Gastroesophageal sphincter (tissue), 4 donors: ENCODE data around the gene KRTAP12-3. TPM values are rescaled to one million over a fixed set of nuclear protein-coding genes. Genes with fewer than 3 reads are reported as not detected.
"Not testable (repeated sequence)": the region's sequence is repeated elsewhere in the genome, so short reads cannot be mapped to it uniquely, and the experiment has no call there.

Experiments used
- ATAC-seq: fragments of 150-250 bp; one replicate; pipeline ENCODE4 v1.9.1; 2016; ENCODE audit warnings: mild to moderate bottlenecking, moderate library complexity
- H3K27ac ChIP-seq, 4 donors: fragments of 200-600 bp; sonication (generic) in 3 of 4; 1 replicate in 3 of 4; 2 replicates in 1 of 4; pipeline ENCODE4 v1.5.1; 2016 to 2019
- H3K27me3 ChIP-seq: fragments of 200-600 bp; sonication (generic); one replicate; pipeline ENCODE4 v1.5.1; 2019
- H3K36me3 ChIP-seq, 2 donors: fragments of 200-600 bp; sonication (generic); one replicate each; pipeline ENCODE4 v1.5.1; 2019; ENCODE audit warnings: control low read depth in 1 of 2
- H3K4me1 ChIP-seq, 3 donors: fragments of 200-600 bp; sonication (generic); 1 replicate in 2 of 3; 2 replicates in 1 of 3; pipeline ENCODE4 v1.5.1; 2016 to 2019; ENCODE audit warnings: control low read depth in 2 of 3
- H3K4me3 ChIP-seq, 2 donors: fragments of 200-600 bp; sonication (generic); one replicate each; pipeline ENCODE4 v1.5.1; 2019; ENCODE audit warnings: mild to moderate bottlenecking in 1 of 2, moderate library complexity in 1 of 2
- H3K9me3 ChIP-seq, 3 donors: fragments of 200-600 bp; sonication (generic); one replicate each; pipeline ENCODE4 v1.5.1; 2017 to 2019; ENCODE audit warnings: control low read depth in 2 of 3
- EP300 ChIP-seq: sonication (generic); formaldehyde crosslinking; IDR thresholded peaks from one replicate; pipeline ENCODE4 v1.6.1; 2017; ENCODE audit warnings: antibody characterized with exemption, mild to moderate bottlenecking
- POLR2A ChIP-seq, 2 donors: fragments of 450-650 bp; IDR thresholded peaks; one replicate each; pipeline ENCODE4 v1.6.1; 2017; ENCODE audit warnings: antibody characterized with exemption in 2 of 2, mild to moderate bottlenecking in 2 of 2, moderate library complexity in 1 of 2
- POLR2AphosphoS5 ChIP-seq: sonication (generic); formaldehyde crosslinking; IDR thresholded peaks from one replicate; pipeline ENCODE4 v1.6.1; 2017; ENCODE audit warnings: antibody characterized with exemption
- WGBS, 2 donors: methylation state at CpG; one replicate each; pipeline ENCODE4 v1.1.5; 2018; ENCODE audit warnings: low coverage in 1 of 2; 5-methylcytosine and 5-hydroxymethylcytosine counted together
- total RNA-seq, 4 donors: library from RNA; depleted of rRNA; stranded (reverse); fragments of >200 nt; gene quantifications; one replicate each; pipeline ENCODE4 v1.1.0, GENCODE V29; 2016
- TF ChIP-seq, protein P1 (sequence below), 4 experiments: fragments of 200-600 bp in 2 of 4; fragments of 450-650 bp in 2 of 4; sonication (generic) in 1 of 4; IDR thresholded peaks; one replicate each; pipeline ENCODE4 v1.5.1; 2017 to 2019; ENCODE audit warnings: antibody characterized with exemption in 4 of 4, mild to moderate bottlenecking in 2 of 4, moderate library complexity in 2 of 4

The KRTAP12-3 gene
- total RNA-seq, 4 donors from 2014 or later, result not detected

DNA sequence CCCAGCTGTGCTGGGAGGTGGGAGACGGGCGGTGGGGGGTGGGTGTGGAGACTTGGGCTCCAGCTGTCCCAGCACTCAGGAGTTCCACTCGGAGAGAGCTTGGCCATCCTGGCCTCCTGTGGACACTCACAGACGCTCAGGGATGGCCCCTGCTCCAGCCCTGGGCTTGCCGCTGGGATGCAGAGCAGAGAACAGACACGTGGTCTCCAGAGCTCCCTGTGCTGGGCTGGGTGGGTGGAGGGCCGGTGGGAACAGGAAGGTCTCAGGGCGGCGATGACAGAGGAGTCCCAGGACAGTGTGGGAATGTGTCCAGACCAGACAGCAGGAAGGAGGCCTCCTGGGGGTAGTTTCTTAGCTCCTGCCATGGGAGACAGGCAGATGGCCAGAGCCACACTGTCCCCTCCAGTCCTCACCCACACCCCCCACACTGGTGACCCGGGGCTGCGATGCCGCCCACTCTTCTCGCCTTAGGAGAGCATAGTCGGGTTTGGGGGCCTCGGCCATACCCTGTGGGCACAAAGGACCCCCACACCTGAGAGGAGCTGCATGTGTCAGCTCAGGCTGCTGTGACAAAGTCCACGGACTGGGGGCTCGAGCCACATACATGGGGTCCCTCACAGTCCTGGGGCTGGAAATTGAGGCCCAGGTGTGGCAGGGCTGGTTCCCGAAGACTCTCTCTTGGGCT lies 28.9 kb upstream of the KRTAP12-3 start:
- no peak overlapping the region for H3K4me3 ChIP-seq
- WGBS, 2 donors, result no CpG with 5 or more reads among the region's 18 CpGs
- ATAC-seq, result no peak

GRCh38 chr21:44630440-44630839 lies 27.3 kb upstream of the KRTAP12-3 start:
- WGBS, 2 donors, result 60% methylated on average over 2 of the region's 2 CpGs; no CpG with 5 or more reads in 1 of the 2 donors
- Histone ChIP-seq H3K4me3 (no peak overlapping the region), H3K27ac (no peak overlapping the region), H3K4me1 (no peaks in the 10 kb centered on the region), H3K9me3 (peaks cover 0 to 45% (median 0%) of the 10 kb centered on the region in 3 donors), H3K27me3 (peaks cover 39% of the 10 kb centered on the region), H3K36me3 (no peaks in the 10 kb centered on the region)
- no peak for ATAC-seq
- TF ChIP-seq POLR2AphosphoS5, result no peak
- TF ChIP-seq, protein P1, sequence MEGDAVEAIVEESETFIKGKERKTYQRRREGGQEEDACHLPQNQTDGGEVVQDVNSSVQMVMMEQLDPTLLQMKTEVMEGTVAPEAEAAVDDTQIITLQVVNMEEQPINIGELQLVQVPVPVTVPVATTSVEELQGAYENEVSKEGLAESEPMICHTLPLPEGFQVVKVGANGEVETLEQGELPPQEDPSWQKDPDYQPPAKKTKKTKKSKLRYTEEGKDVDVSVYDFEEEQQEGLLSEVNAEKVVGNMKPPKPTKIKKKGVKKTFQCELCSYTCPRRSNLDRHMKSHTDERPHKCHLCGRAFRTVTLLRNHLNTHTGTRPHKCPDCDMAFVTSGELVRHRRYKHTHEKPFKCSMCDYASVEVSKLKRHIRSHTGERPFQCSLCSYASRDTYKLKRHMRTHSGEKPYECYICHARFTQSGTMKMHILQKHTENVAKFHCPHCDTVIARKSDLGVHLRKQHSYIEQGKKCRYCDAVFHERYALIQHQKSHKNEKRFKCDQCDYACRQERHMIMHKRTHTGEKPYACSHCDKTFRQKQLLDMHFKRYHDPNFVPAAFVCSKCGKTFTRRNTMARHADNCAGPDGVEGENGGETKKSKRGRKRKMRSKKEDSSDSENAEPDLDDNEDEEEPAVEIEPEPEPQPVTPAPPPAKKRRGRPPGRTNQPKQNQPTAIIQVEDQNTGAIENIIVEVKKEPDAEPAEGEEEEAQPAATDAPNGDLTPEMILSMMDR (IDR thresholded peaks at IDR 0.05), result no peak
- TF ChIP-seq EP300, result no peak
- TF ChIP-seq POLR2A (IDR thresholded peaks at IDR 0.05), result no peak

More for the DNA sequence above, 28.9 kb upstream of the KRTAP12-3 start:
- Histone ChIP-seq H3K36me3 (no peaks in the 10 kb centered on the region), H3K27ac (no peak overlapping the region), H3K9me3 (peaks cover 0 to 57% (median 0%) of the 10 kb centered on the region in 3 donors), H3K27me3 (peaks cover 39% of the 10 kb centered on the region), H3K4me1 (no peaks in the 10 kb centered on the region)
- TF ChIP-seq, protein P1 (IDR thresholded peaks at IDR 0.05), result no peak
- TF ChIP-seq EP300 (no peak), POLR2A (IDR thresholded peaks at IDR 0.05) (no peak), POLR2AphosphoS5 (no peak)

- TF ChIP-seq EP300, result no peak
- TF ChIP-seq, protein P1 (IDR thresholded peaks at IDR 0.05), result no peak
- TF ChIP-seq POLR2AphosphoS5, result no peak
- TF ChIP-seq POLR2A (IDR thresholded peaks at IDR 0.05), result no peak
- Histone ChIP-seq H3K4me3 (no peak overlapping the region), H3K4me1 (no peaks in the 10 kb centered on the region), H3K27ac (no peak overlapping the region), H3K9me3 (peaks cover 0 to 45% (median 0%) of the 10 kb centered on the region in 3 donors), H3K36me3 (no peaks in the 10 kb centered on the region), H3K27me3 (peaks cover 37% of the 10 kb centered on the region)
- no peak for ATAC-seq
- 63 to 72% methylated on average over 1 of the region's 1 CpG for whole genome bisulfite sequencing, 2 donors
These were observed 25.7 kb upstream of the KRTAP12-3 start for GRCh38 chr21:44632067-44632466.

DNA sequence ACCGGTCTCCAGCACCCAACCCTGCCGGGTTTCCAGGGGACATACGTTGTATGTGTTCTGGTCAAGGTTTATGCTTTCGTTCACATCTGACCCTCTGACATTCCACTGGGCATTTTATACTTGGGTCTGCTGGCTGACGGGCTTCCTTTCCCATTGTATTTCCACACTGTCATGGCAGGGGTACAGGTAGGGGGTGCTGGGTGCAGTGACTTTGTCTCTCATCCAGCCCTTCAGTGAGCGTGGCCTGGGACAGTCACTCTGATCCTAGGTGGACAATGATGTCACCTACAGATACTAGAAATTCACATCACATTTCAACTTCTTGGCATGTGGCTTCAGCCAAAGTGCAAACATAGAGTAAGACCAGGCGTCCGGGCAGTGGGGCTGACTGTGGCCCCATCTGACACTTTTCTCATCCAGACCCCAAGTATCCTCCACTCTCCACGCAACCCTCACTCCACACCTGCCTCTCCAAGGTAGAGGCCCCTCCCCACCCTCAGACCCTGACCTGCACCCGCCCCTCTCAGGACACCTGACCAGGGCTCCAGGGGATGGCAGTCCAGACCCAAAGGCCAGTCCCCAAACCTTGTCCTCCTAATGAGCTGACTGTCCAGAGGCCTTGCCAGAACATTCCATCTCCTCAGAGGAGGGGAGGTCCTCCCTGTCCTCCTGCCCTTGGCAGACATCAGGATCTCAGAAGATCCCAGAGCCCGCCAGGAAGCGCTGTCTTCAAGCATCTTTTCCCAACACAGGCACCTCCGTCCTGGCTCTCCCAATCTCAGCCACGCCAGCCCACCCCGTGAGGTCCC lies 21.3 kb upstream of the KRTAP12-3 start:
- no peak for ATAC-seq
- Histone ChIP-seq H3K9me3 (peaks cover 0 to 35% (median 0%) of the 10 kb centered on the region in 3 donors), H3K4me3 (no peak overlapping the region), H3K36me3 (no peaks in the 10 kb centered on the region), H3K4me1 (no peaks in the 10 kb centered on the region), H3K27ac (no peak overlapping the region), H3K27me3 (peaks cover 52% of the 10 kb centered on the region)
- TF ChIP-seq POLR2A (IDR thresholded peaks at IDR 0.05) (no peak), EP300 (no peak)
- 79% methylated on average over 5 of the region's 15 CpGs; no CpG with 5 or more reads in 1 of the 2 donors for WGBS, 2 donors

DNA sequence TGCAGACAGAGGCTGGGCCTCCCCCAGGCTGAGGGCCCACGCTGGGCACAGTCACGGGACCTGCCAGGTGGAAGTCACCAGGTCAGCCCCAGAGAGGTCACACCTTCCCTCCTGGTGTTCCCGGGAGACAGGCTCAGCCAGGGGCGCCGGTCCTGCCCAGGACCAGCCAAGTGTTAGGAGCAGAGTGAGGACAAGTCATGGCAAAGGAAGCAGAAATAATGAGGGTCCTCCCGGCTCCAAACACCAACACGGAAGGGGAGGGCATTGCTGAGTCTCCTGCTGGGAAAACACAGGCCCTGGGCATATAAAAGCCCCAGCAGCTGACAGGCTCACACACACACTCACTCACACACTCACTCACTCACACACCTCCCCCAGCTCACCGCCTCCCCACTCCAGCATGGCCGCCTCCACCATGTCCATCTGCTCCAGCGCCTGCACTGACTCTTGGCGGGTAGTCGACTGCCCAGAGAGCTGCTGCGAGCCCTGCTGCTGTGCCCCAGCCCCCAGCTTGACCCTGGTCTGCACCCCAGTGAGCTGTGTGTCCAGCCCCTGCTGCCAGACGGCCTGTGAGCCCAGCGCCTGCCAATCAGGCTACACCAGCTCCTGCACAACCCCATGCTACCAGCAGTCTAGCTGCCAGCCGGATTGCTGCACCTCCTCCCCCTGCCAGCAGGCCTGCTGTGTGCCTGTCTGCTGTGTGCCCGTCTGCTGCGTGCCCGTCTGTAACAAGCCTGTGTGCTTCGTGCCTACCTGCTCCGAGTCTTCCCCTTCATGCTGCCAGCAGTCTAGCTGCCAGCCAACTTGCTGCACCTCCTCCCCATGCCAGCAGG lies 20.5 kb upstream of the KRTAP12-3 start, which contains the start of gene KRTAP10-10:
KRTAP10-10 (plus strand) TSS at position 339 of the 833 bp plus-strand sequence; CDS start at position 401, 62 bp downstream.
- no peak for ATAC-seq

DNA sequence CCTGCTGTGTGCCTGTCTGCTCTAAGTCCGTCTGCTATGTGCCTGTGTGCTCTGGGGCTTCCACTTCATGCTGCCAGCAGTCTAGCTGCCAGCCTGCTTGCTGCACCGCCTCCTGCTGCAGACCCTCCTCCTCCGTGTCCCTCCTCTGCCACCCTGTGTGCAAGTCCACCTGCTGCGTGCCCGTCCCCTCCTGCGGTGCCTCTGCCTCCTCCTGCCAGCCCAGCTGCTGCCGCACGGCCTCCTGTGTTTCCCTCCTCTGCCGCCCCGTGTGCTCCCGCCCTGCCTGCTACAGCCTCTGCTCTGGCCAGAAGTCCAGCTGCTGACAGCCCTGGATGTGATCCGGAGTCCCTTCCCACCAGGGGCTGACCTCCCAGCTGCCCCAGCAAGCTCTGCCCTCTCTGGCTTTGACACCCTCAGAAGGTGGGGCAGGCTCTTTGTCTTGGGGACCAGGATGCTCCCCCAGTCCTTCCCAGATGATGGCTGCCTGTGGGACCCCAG lies 19.8 kb upstream of the KRTAP12-3 start:
- H3K27ac ChIP-seq, H3K4me3 ChIP-seq, H3K36me3 ChIP-seq, ATAC-seq, H3K4me1 ChIP-seq: not testable (repeated sequence)
- WGBS, 2 donors, result 60% methylated on average over 1 of the region's 12 CpGs; no CpG with 5 or more reads in 1 of the 2 donors
- H3K9me3 ChIP-seq, result peaks cover 0 to 27% (median 0%) of the 10 kb centered on the region in 3 donors
- peaks cover 52% of the 10 kb centered on the region for H3K27me3 ChIP-seq

More for the DNA sequence above, 20.5 kb upstream of the KRTAP12-3 start, which contains the start of gene KRTAP10-10:
- Histone ChIP-seq H3K36me3 (no peaks in the 10 kb centered on the region), H3K4me1 (no peaks in the 10 kb centered on the region), H3K4me3 (no peak within 1 kb of the TSS), H3K27ac (no peak within 1 kb of the TSS), H3K27me3 (peaks cover 52% of the 10 kb centered on the region), H3K9me3 (peaks cover 0 to 30% (median 0%) of the 10 kb centered on the region in 3 donors)
- TF ChIP-seq POLR2A (IDR thresholded peaks at IDR 0.05), result no peak
- TF ChIP-seq, protein P1 (IDR thresholded peaks at IDR 0.05), result no peak
- TF ChIP-seq EP300, result no peak
- TF ChIP-seq POLR2AphosphoS5, result no peak
- 40% methylated on average over 2 of the region's 21 CpGs; no CpG with 5 or more reads in 1 of the 2 donors for WGBS, 2 donors
